ENCODE measurements around the gene MYOF.
"Not testable (repeated sequence)": the region's sequence is repeated elsewhere in the genome, so short reads cannot be mapped to it uniquely, and the experiment has no call there.

The MYOF gene

DNA sequence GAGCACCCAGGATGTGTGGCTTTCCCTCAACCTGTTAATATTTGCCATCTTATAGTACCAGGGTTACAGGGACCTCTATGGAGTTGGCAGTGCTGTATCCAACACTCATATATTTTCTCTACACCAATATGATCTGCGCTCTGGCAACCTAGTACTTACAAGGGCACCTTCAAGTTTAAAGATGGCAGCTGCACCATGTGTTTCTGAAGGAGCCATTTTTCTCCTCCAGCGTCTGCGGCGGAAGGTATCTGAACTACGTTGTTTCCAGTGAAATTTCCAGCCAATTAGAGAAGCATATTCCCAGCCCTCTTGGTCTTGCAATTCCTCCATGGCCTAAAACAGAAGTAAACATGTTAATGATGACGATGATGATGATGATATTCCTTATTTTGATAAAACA lies 125.6 kb downstream of the MYOF start:
- no peak for DNase-seq

- no peak for DNase-seq
Observed at GRCh38 chr10:93352638-93353383, 129.3 kb downstream of the MYOF start.

GRCh38 chr10:93346694-93347093 lies 135.4 kb downstream of the MYOF start:
- peak in 6 of 58 donors; percentile 1 to 30 (median 4) for DNase-seq

DNA sequence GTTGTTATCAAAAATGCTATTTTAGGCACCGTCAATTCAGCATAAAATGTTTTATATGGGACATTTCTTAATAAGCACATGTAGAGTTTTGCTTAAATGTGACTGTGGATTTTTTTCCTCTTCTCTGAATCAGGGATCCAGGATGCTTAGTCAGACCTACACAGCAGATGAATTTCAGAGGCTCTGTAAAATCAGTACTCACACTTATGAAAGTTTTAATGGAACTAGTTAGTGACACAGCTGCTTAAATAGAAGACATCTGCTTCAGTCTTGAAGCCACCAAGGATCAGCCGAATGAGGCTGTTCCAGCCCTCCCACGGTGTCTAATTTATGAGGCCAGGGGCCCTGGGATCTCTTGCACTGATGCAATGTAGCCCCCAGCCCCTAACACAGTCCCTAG lies 136.0 kb downstream of the MYOF start:
- no peak for DNase-seq

DNA sequence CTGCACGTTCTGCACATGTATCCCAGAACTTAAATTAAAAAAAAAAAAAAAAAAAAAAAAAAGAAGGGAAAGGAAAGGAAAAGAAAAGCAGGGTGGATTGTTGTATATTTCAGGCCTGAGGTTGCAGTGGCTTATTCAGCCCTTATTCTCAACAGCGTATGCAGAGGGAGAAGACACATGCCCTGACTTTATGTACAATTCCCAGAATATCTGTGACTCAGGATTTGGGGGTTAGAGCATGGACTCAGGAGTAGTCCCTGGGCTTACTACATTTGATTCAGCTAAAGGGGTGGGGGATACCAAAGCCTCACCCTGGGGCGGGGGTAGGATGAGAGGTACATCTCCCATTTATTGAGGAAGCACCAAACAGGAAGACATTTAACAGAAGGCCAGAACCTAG lies 137.4 kb downstream of the MYOF start:
- no peak for DNase-seq

- no peak for DNase-seq
Observed at GRCh38 chr10:93342921-93343320, 139.2 kb downstream of the MYOF start.

DNA sequence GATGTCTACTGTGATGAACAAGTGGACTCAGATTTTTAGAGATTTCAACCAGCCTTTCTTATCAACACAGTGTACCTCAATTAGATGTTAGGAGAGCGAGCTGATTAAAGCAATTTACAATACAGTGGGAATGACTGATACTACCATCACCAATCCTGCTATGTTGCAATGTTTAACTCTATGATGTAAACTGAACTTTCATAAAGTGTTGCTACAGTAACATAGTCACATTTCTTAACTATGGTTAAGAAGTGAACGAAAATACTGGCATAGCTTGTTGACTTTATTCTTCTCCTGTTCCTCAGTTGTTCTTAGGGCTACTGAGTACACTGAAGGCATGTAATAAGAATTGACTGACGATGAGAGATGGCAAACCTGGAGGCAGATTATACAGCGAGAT lies 139.8 kb downstream of the MYOF start:
- DNase-seq: no peak

DNA sequence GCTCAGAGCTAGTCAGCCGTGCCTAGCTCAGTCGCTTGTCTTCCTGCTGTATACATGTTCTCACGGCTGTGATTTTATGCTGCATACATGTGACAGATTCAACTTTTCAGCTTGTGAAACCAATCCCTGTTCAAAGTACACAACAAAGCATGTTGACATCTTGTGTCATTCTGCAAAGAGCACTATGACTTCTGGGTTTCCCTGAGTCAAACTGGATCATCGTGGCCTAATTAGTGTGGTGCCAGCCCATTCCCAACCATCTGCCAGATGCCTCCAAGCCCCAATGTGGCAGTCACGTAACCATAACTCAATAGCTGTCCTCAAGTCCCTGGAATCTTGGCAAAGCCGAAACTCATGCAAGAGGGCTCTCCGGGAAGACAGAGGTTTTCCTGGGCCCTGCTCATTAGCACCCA lies 144.8 kb downstream of the MYOF start:
- DNase-seq: no peak

DNA sequence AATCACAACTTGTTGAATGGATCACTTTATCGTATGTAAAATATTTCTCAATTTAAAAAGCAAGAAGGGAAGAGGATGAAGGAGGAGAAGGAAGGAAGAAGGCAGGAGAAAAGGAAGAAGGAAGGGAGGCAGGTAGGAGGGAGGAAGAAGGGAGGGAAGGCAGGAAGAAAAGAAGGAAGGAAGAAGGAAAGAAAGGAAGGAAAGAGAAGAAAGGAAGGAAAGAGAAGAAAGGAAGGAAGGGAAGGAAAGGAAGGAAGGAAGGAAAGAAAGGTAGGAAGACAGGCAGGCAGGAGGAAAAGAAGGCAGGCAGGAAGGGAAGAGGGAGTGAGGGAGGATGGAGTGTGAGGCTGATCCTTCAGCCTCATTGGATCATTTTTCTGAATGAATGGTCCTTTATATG lies 145.5 kb downstream of the MYOF start:
- no peak for DNase-seq

DNA sequence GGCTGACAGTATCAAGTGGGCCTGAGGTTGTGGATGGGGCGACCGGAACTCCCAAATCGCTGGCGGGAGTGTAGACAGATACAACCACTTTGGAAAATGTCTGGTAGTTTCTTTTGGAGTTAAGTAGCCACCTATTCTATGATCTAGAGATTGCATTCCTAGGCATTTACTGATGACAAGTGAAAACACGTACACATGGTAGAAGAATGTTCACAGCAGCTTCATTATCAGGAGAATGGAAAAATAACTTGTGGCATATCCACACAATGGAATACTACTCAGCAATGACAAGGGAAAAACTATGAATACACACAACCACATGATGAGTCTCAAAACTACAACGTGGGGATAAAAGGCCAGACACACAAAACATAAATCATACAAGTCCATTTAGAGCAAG lies 146.0 kb downstream of the MYOF start:
- no peak for DNase-seq

GRCh38 chr10:93334901-93335327 lies 147.2 kb downstream of the MYOF start:
- no peak for DNase-seq

DNA sequence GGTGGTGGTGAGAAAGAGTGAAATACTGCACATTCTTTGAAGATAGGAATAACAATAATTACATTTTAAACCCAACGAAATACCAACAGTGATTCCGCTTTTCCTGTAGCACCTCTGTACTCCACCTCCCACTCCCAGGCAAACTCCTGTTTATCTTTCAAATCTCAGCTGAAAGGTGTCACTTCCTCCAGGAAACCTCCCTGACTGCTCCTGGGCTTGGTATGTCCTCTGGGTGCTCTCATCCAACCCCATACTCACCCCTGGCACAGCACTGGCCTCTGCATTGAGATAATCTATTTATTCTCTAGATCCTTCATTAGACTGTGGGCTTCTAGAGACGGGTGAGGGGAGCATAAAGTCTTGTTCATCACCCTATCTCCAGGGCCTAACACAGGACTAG lies 148.0 kb downstream of the MYOF start:
- DNase-seq: no peak

DNA sequence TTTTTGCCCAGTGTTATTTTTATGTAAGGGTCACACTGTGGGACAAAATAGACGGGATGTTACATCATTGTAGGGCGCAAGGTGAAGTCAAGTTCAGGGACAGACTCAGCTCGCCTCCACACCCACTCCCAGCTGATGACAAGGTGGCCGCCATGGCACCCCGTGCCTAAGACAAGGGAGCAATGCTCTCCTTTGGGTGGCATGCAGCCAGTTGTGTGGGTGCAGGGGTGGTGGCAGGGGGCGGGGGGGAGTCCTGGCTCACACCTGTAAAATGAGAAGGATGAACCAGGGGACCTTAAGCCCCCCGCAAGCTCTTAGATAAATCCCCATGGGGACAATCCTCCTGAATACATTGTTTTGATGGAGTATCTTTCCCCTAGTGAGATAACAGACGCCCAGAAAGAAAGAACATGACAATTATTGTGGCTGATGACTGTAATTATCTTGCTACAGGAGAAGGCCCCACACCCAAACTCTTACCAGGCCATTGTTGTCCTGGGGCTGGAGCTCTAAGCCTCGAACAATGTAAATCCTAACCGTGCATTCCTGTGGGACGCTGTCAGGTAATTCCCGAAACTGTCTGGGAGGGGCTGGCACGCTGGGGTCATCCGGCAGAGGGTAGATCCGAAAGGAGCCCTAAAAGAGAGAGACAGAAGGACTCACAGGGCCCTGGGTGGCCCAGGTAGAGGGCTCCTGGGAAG lies 148.7 kb downstream of the MYOF start:
- no peak for DNase-seq

- DNase-seq: no peak
Observed at GRCh38 chr10:93330824-93331223, 151.3 kb downstream of the MYOF start.

DNA sequence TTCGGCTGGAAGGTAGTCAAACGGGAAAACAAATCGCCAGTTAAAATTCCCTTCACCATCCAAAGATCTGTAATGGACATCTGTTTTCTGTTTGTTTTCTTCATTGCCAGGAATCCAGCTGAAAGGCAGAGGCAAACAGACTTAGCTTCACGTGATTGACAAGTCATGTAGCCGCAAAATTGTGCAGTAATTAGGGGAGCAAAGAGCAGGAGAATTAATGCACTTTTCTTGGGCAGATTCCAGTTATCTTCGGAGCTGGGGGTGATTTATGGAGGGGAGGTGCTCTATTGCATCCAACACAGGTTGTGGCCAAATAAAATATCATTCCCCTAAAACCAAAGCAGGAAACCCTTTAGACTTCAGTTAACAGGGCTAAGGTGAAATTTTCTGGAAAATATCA lies 162.2 kb downstream of the MYOF start:
- DNase-seq: no peak

- DNase-seq: no peak
Observed at GRCh38 chr10:93319096-93319495, 163.0 kb downstream of the MYOF start.

- no peak for DNase-seq
Observed at GRCh38 chr10:93315246-93315645, 166.9 kb downstream of the MYOF start.

GRCh38 chr10:93314656-93315055 lies 167.5 kb downstream of the MYOF start:
- DNase-seq: not testable (repeated sequence)

- DNase-seq: no peak
Observed at GRCh38 chr10:93313798-93314197, 168.3 kb downstream of the MYOF start.

DNA sequence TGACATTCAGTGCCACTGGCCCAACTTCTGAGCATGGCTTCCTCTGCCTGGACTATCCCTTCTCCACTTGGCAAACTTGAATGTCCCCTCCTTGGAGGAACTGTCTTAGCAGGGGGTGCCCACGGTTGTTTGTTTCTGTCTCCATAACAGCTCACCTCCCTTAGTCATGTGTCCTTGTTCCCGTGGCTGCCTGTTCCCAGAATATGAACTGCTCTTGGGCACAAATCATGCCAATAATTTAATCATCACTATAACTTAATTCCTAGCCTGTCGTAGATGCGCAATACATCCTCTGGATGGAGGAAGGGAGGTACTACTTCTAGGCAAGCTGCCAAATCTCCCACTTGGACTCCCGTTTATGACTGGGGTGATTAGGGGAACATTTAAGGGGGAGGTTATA lies 173.1 kb downstream of the MYOF start:
- DNase-seq: no peak

- DNase-seq: no peak
Observed at GRCh38 chr10:93305122-93305521, 177.0 kb downstream of the MYOF start.

- no peak for DNase-seq
Observed at GRCh38 chr10:93300981-93301380, 181.2 kb downstream of the MYOF start.

GRCh38 chr10:93300288-93300917 lies 181.7 kb downstream of the MYOF start:
- DNase-seq: no peak
